Astrocyte of the spinal cord (primary cell): Measurements from ENCODE around the gene MTMR12.
"Not testable (repeated sequence)": the region's sequence is repeated elsewhere in the genome, so short reads cannot be mapped to it uniquely, and the experiment has no call there.

Experiments
- DNase-seq: peaks from one replicate; pipeline ENCODE4 v3.0.0; 2011; ENCODE audit warnings: low read depth, low spot score
- H3K4me3 ChIP-seq: 2 replicates; pipeline ENCODE4 v1.5.1; 2011; ENCODE audit warnings: low read depth, mild to moderate bottlenecking, low read length, moderate library complexity
- in situ Hi-C: cut with HindIII; loops from 2 replicates; pipeline ENCODE4 v1.10.0; 2017; ENCODE audit warnings: low sequenced_read_pairs
- TF ChIP-seq, protein P1 (sequence below): IDR thresholded peaks from 2 replicates; pipeline ENCODE4 v1.5.1; 2012; ENCODE audit warnings: low read depth, mild to moderate bottlenecking, low read length, inconsistent platforms

The MTMR12 gene

DNA sequence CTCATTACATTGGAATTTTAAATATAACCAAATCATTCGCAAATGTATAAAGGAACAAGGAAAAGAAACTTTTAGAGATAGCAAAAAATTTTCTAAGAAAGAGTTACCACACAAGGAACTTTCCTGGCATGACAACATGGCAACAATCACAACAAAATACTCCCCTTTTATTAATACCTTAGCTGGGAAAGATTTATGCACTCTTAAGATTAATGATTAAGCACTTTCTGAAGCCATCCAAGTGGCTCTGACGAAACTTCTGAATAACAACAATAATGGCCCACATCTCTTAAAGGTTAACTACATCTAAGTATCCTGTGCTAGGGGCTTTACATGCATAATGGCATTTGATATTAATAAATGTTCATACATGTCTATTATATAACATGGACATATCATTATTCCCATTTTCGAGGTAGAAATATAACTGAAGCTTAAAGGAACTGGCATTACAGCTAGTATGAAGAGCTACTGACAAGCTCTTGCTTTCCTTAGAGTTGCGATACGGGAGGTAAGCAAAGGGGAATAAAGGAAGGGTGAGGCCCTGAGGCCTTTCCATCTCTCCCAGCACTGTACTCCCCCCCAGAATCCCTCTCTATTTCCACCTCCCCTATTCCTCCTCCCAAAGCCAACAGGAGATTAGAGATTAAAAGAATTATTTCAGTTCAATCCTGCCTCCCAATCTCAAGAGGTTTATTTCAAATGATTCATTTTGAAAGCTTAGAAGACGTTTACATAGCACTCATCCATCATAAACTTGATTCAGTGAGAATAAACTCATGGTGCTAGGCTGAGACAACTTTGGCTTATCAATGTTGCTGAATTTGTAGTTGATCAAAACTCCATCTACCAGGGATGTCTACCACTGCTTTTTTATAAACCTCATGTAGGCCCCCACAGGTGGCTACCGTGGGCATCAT, 9.6 kb downstream of the MTMR12 start:
- in situ Hi-C loops, result no loop called here
- H3K4me3 ChIP-seq, result no peak overlapping the region
- TF ChIP-seq, protein P1, sequence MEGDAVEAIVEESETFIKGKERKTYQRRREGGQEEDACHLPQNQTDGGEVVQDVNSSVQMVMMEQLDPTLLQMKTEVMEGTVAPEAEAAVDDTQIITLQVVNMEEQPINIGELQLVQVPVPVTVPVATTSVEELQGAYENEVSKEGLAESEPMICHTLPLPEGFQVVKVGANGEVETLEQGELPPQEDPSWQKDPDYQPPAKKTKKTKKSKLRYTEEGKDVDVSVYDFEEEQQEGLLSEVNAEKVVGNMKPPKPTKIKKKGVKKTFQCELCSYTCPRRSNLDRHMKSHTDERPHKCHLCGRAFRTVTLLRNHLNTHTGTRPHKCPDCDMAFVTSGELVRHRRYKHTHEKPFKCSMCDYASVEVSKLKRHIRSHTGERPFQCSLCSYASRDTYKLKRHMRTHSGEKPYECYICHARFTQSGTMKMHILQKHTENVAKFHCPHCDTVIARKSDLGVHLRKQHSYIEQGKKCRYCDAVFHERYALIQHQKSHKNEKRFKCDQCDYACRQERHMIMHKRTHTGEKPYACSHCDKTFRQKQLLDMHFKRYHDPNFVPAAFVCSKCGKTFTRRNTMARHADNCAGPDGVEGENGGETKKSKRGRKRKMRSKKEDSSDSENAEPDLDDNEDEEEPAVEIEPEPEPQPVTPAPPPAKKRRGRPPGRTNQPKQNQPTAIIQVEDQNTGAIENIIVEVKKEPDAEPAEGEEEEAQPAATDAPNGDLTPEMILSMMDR, result no peak
- DNase-seq, result no peak

DNA sequence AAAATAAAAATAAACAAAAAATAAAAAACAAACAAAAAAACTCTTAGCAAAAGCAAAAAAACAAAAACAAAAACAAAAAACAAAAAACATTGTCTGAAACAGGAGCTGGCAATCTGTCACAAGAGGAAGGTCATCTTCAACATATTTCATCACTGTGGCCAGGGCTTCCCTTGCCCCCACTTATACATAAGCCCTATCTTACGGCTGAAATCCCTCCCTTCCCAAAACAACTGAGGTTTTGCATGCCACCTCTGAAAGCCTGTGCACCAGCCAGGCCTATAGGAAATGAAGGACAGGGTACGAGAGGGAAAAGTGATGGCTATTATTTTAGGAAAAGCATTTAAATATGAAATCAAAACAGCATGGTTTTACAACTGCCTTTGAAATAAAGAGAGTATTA, 10.8 kb downstream of the MTMR12 start:
- in situ Hi-C loops, result no loop called here
- DNase-seq, result no peak
- TF ChIP-seq, protein P1, result no peak
- no peak overlapping the region for H3K4me3 ChIP-seq

DNA sequence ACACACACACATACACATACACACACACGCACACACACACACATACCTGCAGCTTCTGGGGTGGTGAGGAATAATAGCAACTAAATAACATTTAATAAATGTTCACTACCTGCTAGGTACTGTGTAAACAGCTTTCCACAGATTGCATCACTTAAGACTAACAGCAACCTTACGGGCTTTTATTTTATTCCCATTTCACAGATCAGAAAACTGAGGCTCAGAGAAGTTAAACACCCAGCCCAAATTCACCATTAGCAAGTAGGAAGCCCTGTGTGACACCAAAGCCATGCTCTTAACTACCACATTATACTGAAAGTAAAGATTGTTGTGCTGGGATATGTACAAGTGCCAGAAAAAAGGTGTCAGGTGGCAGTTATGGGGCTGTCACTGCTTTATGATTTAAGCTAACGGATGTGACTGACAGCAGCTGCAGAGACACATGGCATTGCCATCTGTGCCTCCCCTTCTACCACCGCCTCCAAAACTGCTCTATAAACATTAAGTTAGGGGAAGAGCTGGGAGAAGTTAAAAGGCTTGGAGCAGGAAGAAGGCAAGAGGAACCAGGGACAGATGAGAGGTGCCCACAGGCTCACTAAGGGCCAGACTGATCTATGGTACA, 13.6 kb downstream of the MTMR12 start:
- TF ChIP-seq, protein P1, result no peak
- no peak for DNase-seq
- in situ Hi-C loops, result no loop called here
- no peak overlapping the region for H3K4me3 ChIP-seq

DNA sequence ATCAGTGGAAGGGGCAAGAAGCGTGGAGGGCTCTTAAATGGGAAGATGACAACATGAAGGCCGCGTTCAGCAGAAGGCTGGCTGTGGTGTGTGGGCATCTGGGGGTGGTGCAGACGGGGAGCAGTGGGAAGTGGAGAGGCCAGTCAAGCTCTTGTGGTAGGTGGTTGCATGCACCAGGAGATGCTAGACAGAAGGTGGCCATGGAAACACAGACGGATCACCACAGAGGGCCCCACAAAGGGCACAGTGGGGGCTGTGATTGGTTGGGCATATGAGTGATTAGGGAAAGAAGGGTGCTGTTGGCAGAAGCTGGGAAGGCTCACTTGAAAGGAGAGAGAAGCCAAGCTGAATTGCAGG, 14.7 kb downstream of the MTMR12 start:
- in situ Hi-C loops, result no loop called here
- no peak for DNase-seq
- no peak overlapping the region for H3K4me3 ChIP-seq
- TF ChIP-seq, protein P1, result no peak

DNA sequence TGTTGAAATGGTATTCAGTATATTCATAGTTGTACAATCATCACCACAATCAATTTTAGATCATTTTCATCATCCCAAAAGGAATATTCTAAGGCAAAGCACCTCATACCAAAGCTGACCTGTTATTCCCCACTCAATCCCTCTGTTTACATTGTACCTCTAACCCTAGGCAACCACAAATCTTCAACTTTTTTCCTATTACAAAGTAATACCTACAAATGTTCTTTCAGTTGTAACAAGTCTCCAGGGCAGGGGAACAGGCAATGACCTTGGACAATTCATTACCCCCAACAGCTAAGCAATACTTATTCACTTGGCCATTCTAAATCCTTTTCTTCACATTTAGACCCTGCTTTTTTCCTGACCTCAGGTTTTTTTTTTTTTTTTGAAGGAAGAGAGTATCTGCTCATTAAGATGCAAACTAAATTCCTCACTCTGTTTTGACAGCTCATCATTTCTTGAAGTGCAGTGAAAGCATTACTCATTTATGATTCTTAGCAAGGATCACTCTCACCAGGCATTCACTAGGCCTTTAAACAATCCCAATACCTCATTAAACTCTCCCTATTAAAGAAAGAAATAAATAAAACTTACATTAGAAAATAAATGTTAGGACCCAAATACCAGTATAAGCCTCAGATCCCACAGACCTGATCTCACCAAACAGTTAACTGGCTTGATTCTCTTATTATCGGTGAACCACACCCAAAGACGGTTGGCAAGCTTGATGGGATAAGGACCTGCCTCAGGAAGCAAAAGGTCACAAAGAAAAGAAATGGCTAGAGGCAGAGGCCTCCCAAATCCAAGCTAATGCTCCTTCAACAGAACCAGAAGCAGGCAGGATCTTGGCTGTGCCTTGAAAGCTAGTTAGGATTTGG, 15.3 kb downstream of the MTMR12 start:
- DNase-seq, result no peak
- in situ Hi-C loops, result no loop called here
- TF ChIP-seq, protein P1, result no peak
- H3K4me3 ChIP-seq, result no peak overlapping the region

DNA sequence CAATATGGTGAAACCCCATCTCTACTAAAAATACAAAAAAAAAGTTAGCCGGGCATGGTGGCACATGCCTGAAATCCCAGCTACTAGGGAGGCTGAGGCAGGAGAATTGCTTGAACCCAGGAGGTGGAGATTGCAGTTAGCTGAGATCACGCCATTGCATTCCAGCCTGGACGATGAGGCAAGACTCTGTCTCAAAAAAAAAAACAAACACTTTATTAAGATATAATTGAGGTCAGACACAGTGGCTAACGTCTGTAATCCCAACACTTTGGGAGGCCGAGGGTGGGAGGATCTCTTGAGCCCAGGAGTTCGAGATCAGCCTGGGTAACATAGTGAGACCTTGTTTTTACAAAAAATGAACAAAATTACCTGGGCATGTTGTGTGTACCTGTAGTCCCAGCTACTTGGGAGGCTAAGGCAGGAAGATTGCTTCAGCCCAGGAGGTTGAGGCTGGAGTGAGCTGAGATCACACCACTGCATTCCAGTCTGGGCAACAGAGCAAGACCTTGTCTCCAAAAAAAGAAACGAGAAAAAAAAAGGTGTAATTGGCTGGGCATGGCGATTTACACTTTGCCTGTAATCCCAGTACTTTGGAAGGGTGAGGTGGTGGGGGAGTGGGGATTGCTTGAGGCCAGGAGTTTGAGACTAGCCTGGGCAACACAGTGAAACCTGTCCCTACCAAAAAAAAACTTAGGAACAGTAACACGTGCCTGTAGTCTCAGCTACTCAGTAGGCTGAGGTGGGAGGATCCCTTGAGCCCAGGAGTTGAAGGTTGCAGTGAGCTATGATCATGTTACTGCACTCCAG, 16.6 kb downstream of the MTMR12 start:
- in situ Hi-C loops, H3K4me3 ChIP-seq, DNase-seq: not testable (repeated sequence)
